ENCODE measurements around the gene XRCC4.

XRCC4 gene

GRCh38 chr5:83313436-83313835 lies 236.1 kb downstream of the XRCC4 start:
- Mint-ChIP-seq H3K9me3 (peaks cover 9% of the 10 kb centered on the region), H3K36me3 (ENCODE audit: low read depth) (peaks cover 5% of the 10 kb centered on the region), H3K4me1 (no peaks in the 10 kb centered on the region), H3K27me3 (ENCODE audit: low read depth) (no peaks in the 10 kb centered on the region), H3K27ac (no peak overlapping the region), H3K4me3 (no peak overlapping the region)
- TF ChIP-seq, protein P1, sequence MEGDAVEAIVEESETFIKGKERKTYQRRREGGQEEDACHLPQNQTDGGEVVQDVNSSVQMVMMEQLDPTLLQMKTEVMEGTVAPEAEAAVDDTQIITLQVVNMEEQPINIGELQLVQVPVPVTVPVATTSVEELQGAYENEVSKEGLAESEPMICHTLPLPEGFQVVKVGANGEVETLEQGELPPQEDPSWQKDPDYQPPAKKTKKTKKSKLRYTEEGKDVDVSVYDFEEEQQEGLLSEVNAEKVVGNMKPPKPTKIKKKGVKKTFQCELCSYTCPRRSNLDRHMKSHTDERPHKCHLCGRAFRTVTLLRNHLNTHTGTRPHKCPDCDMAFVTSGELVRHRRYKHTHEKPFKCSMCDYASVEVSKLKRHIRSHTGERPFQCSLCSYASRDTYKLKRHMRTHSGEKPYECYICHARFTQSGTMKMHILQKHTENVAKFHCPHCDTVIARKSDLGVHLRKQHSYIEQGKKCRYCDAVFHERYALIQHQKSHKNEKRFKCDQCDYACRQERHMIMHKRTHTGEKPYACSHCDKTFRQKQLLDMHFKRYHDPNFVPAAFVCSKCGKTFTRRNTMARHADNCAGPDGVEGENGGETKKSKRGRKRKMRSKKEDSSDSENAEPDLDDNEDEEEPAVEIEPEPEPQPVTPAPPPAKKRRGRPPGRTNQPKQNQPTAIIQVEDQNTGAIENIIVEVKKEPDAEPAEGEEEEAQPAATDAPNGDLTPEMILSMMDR (IDR thresholded peaks at IDR 0.05; ENCODE audit: unreplicated experiment in 3 of 3) = no peak

- Mint-ChIP-seq H3K27ac (no peak overlapping the region), H3K27me3 (ENCODE audit: low read depth) (no peaks in the 10 kb centered on the region), H3K36me3 (ENCODE audit: low read depth) (no peaks in the 10 kb centered on the region), H3K9me3 (no peaks in the 10 kb centered on the region), H3K4me3 (no peak overlapping the region), H3K4me1 (no peaks in the 10 kb centered on the region)
- TF ChIP-seq, protein P1 (IDR thresholded peaks at IDR 0.05; ENCODE audit: unreplicated experiment in 3 of 3) = no peak
These were observed 244.2 kb downstream of the XRCC4 start for GRCh38 chr5:83321483-83322055.

GRCh38 chr5:83322273-83322924 lies 245.1 kb downstream of the XRCC4 start:
- no peaks in the 10 kb centered on the region for H3K27me3 Mint-ChIP-seq (ENCODE audit: low read depth)
- no peak overlapping the region for H3K4me3 Mint-ChIP-seq
- no peaks in the 10 kb centered on the region for H3K9me3 Mint-ChIP-seq
- H3K36me3 Mint-ChIP-seq (ENCODE audit: low read depth) = no peaks in the 10 kb centered on the region
- H3K4me1 Mint-ChIP-seq = no peaks in the 10 kb centered on the region
- no peak overlapping the region for H3K27ac Mint-ChIP-seq
- TF ChIP-seq, protein P1 (IDR thresholded peaks at IDR 0.05; ENCODE audit: unreplicated experiment in 3 of 3) = no peak

- H3K36me3 Mint-ChIP-seq (ENCODE audit: low read depth) = no peaks in the 10 kb centered on the region
- TF ChIP-seq, protein P1 (IDR thresholded peaks at IDR 0.05; ENCODE audit: unreplicated experiment in 3 of 3) = no peak
- H3K27me3 Mint-ChIP-seq (ENCODE audit: low read depth) = no peaks in the 10 kb centered on the region
- no peaks in the 10 kb centered on the region for H3K9me3 Mint-ChIP-seq
- H3K27ac Mint-ChIP-seq = no peak overlapping the region
- no peaks in the 10 kb centered on the region for H3K4me1 Mint-ChIP-seq
- H3K4me3 Mint-ChIP-seq = no peak overlapping the region
These were observed 246.3 kb downstream of the XRCC4 start for GRCh38 chr5:83323557-83324180.

- Mint-ChIP-seq H3K36me3 (ENCODE audit: low read depth) (no peaks in the 10 kb centered on the region), H3K27me3 (ENCODE audit: low read depth) (no peaks in the 10 kb centered on the region)
These were observed 254.5 kb downstream of the XRCC4 start for GRCh38 chr5:83331842-83332241.

More at GRCh38 chr5:83331842-83332241, 254.5 kb downstream of the XRCC4 start:
- no peak overlapping the region for H3K4me3 Mint-ChIP-seq
- TF ChIP-seq, protein P1 (IDR thresholded peaks at IDR 0.05; ENCODE audit: unreplicated experiment in 3 of 3) = no peak
- H3K4me1 Mint-ChIP-seq = no peaks in the 10 kb centered on the region
- H3K27ac Mint-ChIP-seq = no peak overlapping the region
- no peaks in the 10 kb centered on the region for H3K9me3 Mint-ChIP-seq

All from nephron (organoid).